Activated CD4-positive, alpha-beta T cell treated with anti-CD3 and anti-CD28 coated beads, Interleukin-2, amount 50 U/mL, for 1 hour (primary cell): ENCODE data around the gene CROCC.

Experiments used
- DNase-seq: peaks from one replicate; pipeline ENCODE4 v3.0.0-alpha.2; 2020

Gene CROCC

GRCh38 chr1:16991571-16991970 lies 69.8 kb downstream of the CROCC start:
- no peak for DNase-seq

- no peak for DNase-seq
Observed at GRCh38 chr1:16992102-16992501, 70.4 kb downstream of the CROCC start.

GRCh38 chr1:16992675-16993074 lies 70.9 kb downstream of the CROCC start:
- no peak for DNase-seq

- DNase-seq = no peak
Observed at GRCh38 chr1:16993521-16994038, 71.8 kb downstream of the CROCC start.

GRCh38 chr1:16996845-16997244 lies 75.1 kb downstream of the CROCC start:
- no peak for DNase-seq

- no peak for DNase-seq
Observed at GRCh38 chr1:16998589-16998988, 76.9 kb downstream of the CROCC start.

- no peak for DNase-seq
Observed at GRCh38 chr1:16999863-17000262, 78.1 kb downstream of the CROCC start.

- DNase-seq = no peak
Observed at GRCh38 chr1:17001760-17002523, 80.2 kb downstream of the CROCC start.

GRCh38 chr1:17002524-17002902 lies 80.8 kb downstream of the CROCC start:
- DNase-seq = no peak

- no peak for DNase-seq
Observed at GRCh38 chr1:17004466-17005364, 83.0 kb downstream of the CROCC start.

GRCh38 chr1:17005365-17005740 lies 83.6 kb downstream of the CROCC start:
- DNase-seq = no peak

- no peak for DNase-seq
Observed at GRCh38 chr1:17007121-17007520, 85.4 kb downstream of the CROCC start.

- no peak for DNase-seq
Observed at GRCh38 chr1:17008208-17008855, 86.6 kb downstream of the CROCC start.

GRCh38 chr1:17009706-17010105 lies 88.0 kb downstream of the CROCC start:
- no peak for DNase-seq

- DNase-seq = no peak
Observed at GRCh38 chr1:17011092-17011438, 89.3 kb downstream of the CROCC start.

GRCh38 chr1:17011439-17012307 lies 89.9 kb downstream of the CROCC start, which contains the start of gene ATP13A2:
TSS of gene ATP13A2 (minus strand) at chr1:17011928. CDS start at chr1:17011738, 190 bp downstream.
- DNase-seq = peak; percentile 79

- no peak for DNase-seq
Observed at GRCh38 chr1:17012775-17013490, 91.2 kb downstream of the CROCC start.

- DNase-seq = no peak
Observed at GRCh38 chr1:17013491-17014320, 92.0 kb downstream of the CROCC start.

GRCh38 chr1:17014671-17015567 lies 93.2 kb downstream of the CROCC start:
- DNase-seq = no peak

- no peak for DNase-seq
Observed at GRCh38 chr1:17016317-17016661, 94.6 kb downstream of the CROCC start.
